Adrenal gland (tissue), 5 donors: ENCODE data around the gene RUVBL1.

Experiments used
- POLR2A ChIP-seq, 2 donors: fragments of 450-650 bp; IDR thresholded peaks; one replicate each; pipeline ENCODE4 v1.6.1; 2017; ENCODE audit warnings: antibody characterized with exemption in 2 of 2, mild to moderate bottlenecking in 2 of 2, moderate library complexity in 1 of 2
- TF ChIP-seq, protein P1 (sequence below), 6 experiments: fragments of 450-650 bp in 4 of 6; fragments of 200-600 bp in 2 of 6; sonication (generic) in 1 of 6; IDR thresholded peaks; 1 replicate in 5 of 6; 2 replicates in 1 of 6; pipeline versions ENCODE4 v1.5.1 to v1.8.0; 2016 to 2021; ENCODE audit warnings: antibody characterized with exemption in 6 of 6, mild to moderate bottlenecking in 2 of 6, moderate library complexity in 1 of 6
- donor health status: DM: no; HTN: no; CAD: no.

DNA sequence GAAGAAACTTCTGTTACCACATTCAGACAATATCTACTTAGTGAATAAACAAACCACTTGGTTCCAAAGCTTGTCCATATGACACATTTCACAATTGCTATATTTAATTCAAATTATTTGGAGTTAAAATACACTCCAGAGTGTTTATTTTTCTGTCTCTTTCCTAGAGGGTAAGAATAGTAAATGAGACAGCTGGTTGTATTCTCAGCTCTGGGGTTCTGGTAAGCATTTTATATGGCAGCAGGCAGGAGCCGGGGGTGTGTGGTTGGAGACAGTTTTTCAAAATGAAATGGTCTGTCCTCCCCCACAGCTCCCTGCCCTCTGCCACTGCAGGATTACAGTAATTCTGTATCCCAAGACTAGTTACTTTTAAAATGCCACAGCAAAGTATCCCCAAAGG, 82.3 kb downstream of the RUVBL1 start:
- TF ChIP-seq, protein P1, sequence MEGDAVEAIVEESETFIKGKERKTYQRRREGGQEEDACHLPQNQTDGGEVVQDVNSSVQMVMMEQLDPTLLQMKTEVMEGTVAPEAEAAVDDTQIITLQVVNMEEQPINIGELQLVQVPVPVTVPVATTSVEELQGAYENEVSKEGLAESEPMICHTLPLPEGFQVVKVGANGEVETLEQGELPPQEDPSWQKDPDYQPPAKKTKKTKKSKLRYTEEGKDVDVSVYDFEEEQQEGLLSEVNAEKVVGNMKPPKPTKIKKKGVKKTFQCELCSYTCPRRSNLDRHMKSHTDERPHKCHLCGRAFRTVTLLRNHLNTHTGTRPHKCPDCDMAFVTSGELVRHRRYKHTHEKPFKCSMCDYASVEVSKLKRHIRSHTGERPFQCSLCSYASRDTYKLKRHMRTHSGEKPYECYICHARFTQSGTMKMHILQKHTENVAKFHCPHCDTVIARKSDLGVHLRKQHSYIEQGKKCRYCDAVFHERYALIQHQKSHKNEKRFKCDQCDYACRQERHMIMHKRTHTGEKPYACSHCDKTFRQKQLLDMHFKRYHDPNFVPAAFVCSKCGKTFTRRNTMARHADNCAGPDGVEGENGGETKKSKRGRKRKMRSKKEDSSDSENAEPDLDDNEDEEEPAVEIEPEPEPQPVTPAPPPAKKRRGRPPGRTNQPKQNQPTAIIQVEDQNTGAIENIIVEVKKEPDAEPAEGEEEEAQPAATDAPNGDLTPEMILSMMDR (IDR thresholded peaks at IDR 0.05), result no peak
- TF ChIP-seq POLR2A (IDR thresholded peaks at IDR 0.05), result no peak
